Retinal pigment epithelial cell (primary cell): ENCODE results near the gene ETS2.

Source experiments
- DNase-seq: peaks from one replicate; pipeline ENCODE4 v3.0.0-alpha.2; 2010; ENCODE audit warnings: low read depth
- H3K4me3 ChIP-seq: 2 replicates; pipeline ENCODE4 v1.5.1; 2011; ENCODE audit warnings: mild to moderate bottlenecking, low read length, control low read depth, moderate library complexity
- TF ChIP-seq, protein P1 (sequence below): conservative IDR thresholded peaks from 2 replicates; pipeline ENCODE4 v1.5.1; 2011; ENCODE audit warnings: low read depth, low read length, control low read depth, inconsistent platforms

Gene ETS2

DNA sequence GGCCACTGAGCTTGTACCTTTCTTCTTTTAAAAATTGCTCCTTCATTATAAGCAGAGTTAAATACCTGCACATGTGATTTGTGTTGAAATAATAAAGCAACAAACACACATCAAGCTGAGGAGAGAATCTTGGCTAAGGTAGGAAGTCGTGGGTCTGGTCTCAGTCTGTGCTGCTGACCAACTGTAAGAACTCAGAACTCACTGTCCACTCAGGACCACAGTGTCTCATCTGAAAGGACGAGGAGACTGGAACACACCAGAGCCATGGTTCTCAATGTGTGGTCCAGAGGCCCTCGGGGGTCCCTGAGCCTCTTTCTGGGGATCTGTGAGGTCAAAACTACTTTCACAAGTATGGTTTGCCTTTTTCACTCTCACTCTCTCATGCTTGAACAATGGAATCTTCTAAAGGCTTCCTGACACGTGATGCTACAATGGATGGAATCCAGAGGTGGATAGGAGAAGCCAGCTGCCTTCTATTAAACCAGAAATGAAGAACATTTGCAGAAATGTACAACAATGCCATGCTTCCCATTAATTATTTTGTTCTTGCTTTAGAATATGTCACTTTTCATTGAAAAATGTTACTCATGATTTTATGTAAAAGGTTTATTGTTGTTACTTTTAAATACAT is 17.3 kb upstream of the ETS2 start:
- DNase-seq = no peak
- TF ChIP-seq, protein P1, sequence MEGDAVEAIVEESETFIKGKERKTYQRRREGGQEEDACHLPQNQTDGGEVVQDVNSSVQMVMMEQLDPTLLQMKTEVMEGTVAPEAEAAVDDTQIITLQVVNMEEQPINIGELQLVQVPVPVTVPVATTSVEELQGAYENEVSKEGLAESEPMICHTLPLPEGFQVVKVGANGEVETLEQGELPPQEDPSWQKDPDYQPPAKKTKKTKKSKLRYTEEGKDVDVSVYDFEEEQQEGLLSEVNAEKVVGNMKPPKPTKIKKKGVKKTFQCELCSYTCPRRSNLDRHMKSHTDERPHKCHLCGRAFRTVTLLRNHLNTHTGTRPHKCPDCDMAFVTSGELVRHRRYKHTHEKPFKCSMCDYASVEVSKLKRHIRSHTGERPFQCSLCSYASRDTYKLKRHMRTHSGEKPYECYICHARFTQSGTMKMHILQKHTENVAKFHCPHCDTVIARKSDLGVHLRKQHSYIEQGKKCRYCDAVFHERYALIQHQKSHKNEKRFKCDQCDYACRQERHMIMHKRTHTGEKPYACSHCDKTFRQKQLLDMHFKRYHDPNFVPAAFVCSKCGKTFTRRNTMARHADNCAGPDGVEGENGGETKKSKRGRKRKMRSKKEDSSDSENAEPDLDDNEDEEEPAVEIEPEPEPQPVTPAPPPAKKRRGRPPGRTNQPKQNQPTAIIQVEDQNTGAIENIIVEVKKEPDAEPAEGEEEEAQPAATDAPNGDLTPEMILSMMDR = no peak
- no peak overlapping the region for H3K4me3 ChIP-seq

DNA sequence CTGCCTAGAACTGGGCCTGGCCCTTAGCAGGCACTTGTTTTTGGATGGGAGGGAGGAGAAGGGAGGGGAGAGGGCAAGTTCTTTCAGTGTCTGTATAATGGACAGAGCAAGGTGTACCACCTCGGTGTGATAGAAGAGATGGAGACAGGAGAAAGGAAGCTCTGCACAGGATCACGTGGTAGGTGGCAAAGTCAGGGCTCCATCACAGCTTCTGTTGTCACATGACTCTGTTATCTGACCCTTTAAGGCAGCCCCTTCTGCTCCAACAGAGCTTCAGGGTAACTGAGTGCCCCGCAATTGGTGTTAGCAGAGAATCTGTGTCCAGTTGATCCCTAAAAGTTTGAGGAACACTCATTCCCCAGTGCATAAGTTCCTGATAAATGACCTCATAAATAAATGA is 16.5 kb upstream of the ETS2 start:
- no peak overlapping the region for H3K4me3 ChIP-seq
- TF ChIP-seq, protein P1 = no peak
- no peak for DNase-seq

DNA sequence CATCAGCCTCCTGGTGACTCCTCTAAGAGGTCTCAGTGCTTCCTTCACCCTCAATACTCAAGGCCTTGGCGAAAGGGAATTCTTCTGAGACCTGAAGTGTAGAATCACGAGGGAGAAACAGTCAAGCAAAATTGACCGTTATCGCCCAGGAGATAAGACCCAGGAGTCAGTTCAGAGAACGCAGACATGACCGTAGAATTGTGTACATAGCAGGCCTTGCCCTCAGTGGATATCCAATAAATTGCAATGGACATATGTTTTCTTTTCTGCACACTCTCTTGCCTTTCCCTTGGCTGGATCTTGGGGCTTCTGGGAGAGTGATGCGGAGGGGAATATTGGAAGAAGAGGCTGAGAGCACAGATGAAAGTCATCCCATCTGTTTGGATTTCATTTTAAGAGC is 15.7 kb upstream of the ETS2 start:
- H3K4me3 ChIP-seq = no peak overlapping the region
- DNase-seq = no peak
- TF ChIP-seq, protein P1 = no peak

DNA sequence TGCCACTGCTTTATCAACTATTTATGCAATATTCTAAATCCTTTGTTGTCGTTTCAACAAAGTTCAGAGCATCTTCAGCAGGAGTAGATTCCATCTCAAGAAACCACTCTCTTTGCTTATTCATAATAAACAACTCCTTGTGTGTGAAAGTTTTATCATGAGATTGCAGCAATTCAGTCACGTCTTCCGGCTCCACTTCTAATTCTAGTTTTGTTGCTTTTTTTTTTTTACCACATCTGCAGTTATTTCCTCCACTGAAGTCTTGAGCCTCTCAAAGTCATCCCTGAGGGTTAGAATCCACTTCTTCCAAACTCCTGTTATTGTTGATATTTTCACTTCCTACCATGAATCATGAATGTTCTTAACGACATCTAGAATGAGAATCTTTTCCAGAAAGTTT is 14.8 kb upstream of the ETS2 start:
- TF ChIP-seq, protein P1 = no peak
- H3K4me3 ChIP-seq = no peak overlapping the region
- DNase-seq = no peak

DNA sequence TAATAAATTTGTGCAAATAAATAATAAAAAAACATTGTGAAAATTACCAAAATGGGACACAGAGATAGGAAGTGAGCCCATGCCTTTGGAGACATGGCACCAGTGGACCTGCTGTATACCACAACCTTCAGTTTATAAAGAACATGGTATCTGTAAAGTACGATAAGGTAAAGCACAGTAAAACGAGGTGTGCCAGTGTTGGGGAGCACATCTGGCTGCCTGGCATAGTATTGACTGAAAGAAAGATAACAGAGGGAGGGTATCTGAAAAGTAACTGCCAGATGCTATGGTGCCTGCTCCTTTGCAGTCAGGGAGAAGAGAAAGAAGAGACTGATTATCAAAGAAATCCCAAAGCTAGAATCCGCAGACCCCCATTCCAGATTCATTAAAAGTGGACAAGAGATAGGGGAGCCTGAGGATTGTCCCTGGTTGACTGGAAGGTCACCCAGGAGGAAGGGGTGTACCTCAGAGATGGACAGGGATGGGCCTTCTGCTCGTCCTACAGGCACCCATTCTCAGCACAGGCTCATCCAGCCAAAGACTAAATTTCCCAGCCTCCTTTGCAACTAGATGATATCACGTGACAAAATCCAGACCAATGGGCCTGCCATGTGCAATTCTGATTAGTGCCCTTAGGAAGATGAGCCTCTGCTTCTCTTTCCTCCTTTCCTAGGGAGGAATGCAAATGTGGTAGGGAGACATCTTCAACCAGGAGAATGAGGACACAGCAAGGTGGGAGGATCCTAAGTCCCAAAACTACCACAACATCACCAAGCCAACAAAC is 12.9 kb upstream of the ETS2 start:
- H3K4me3 ChIP-seq = no peak overlapping the region
- TF ChIP-seq, protein P1 = no peak
- no peak for DNase-seq

DNA sequence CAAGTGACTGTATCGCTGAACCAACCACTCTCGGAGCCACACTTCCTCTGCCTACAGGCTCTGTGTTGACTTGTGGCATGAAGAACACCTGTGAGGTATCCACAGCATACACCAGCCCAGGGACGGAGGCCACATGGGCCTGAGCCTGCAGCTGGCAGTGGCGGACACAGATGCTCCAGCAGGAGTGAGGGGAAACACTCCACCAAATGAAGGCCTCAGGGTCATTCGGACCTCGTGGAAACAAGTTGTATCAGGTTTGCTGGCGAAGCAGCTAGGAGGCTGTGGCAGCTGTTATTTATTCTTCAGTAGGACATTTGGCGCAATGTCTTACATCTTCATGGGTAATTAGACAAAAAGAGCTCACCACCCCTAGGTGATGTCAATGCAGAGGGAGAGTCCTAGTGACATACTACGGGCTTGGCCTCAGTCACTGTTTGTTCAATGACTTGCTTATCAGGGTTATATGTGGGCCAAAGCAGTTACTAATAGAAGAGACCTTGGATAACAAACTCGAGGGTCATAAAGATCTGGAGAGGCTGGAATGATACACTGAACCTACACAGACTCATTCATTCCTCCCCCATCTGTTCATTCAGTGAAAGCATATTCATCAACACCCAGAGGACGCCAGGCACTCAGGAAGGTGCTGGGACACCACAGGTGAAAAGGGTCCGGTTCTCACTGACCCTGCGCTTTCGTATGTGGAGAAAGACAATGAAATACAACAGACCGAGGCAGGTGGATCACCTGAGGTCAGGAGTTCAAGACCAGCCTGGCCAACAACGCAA is 11.6 kb upstream of the ETS2 start:
- no peak overlapping the region for H3K4me3 ChIP-seq
- no peak for DNase-seq
- TF ChIP-seq, protein P1 = no peak
